IPS-15b (cell line): Measurements from ENCODE around the gene SCGB1A1.

ENCODE experiments used
- H3K27me3 ChIP-seq: one replicate; pipeline ENCODE4 v1.6.1; 2013; ENCODE audit warnings: low read length; ENCODE audit not compliant: control insufficient read depth, insufficient read depth
- H3K36me3 ChIP-seq: one replicate; pipeline ENCODE4 v1.6.1; 2013; ENCODE audit warnings: low read length; ENCODE audit not compliant: control insufficient read depth, insufficient read depth
- H3K4me1 ChIP-seq: one replicate; pipeline ENCODE4 v1.6.1; 2013; ENCODE audit warnings: mild to moderate bottlenecking, low read length; ENCODE audit not compliant: control insufficient read depth, insufficient read depth
- H3K4me3 ChIP-seq: one replicate; pipeline ENCODE4 v1.5.1; 2013; ENCODE audit warnings: low read depth, low read length
- H3K9ac ChIP-seq: one replicate; pipeline ENCODE4 v1.6.1; 2013; ENCODE audit warnings: low read depth, mild to moderate bottlenecking, low read length
- H3K9me3 ChIP-seq: one replicate; pipeline ENCODE4 v1.6.1; 2013; ENCODE audit warnings: mild to moderate bottlenecking, low read length; ENCODE audit not compliant: control insufficient read depth, insufficient read depth

SCGB1A1 gene

DNA sequence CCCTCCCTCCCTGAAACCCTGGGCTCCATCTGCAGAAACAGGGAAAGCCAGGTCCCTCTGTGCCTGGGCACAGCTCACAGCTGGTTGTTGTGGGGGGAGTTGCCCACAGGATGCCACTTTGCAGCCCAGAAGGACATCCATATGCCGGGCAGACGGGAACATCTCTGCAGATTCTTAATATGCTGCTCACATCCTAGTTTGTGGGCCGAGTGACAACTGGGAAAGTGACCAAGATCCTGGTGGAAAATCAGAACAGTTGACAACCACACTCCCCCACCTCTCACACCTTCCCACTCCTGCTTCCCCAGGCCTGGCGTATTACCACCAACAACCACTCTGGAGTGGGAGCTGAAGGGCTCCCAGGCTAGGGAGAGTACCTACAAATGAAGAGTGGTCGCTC is 7.3 kb upstream of the SCGB1A1 start:
- H3K36me3 ChIP-seq: no peaks in the 10 kb centered on the region
- no peaks in the 10 kb centered on the region for H3K4me1 ChIP-seq
- no peaks in the 10 kb centered on the region for H3K9me3 ChIP-seq
- H3K27me3 ChIP-seq: no peaks in the 10 kb centered on the region
- H3K4me3 ChIP-seq: no peak overlapping the region
- H3K9ac ChIP-seq: no peak overlapping the region

GRCh38 chr11:62413060-62413696 is 5.7 kb upstream of the SCGB1A1 start:
- no peak overlapping the region for H3K4me3 ChIP-seq
- no peaks in the 10 kb centered on the region for H3K4me1 ChIP-seq
- no peaks in the 10 kb centered on the region for H3K36me3 ChIP-seq
- H3K27me3 ChIP-seq: no peaks in the 10 kb centered on the region
- no peaks in the 10 kb centered on the region for H3K9me3 ChIP-seq
- no peak overlapping the region for H3K9ac ChIP-seq

GRCh38 chr11:62416596-62416995 is 2.2 kb upstream of the SCGB1A1 start:
- Histone ChIP-seq H3K4me1 (no peaks in the 10 kb centered on the region), H3K9ac (no peak overlapping the region), H3K4me3 (no peak overlapping the region), H3K27me3 (no peaks in the 10 kb centered on the region), H3K9me3 (no peaks in the 10 kb centered on the region), H3K36me3 (no peaks in the 10 kb centered on the region)

- no peaks in the 10 kb centered on the region for H3K9me3 ChIP-seq
- H3K4me3 ChIP-seq: no peak overlapping the region
- H3K27me3 ChIP-seq: peaks cover 2% of the 10 kb centered on the region
- H3K9ac ChIP-seq: no peak overlapping the region
- no peaks in the 10 kb centered on the region for H3K4me1 ChIP-seq
- H3K36me3 ChIP-seq: no peaks in the 10 kb centered on the region
These were observed 697 bp upstream of the SCGB1A1 start for GRCh38 chr11:62418136-62418535.

GRCh38 chr11:62419314-62419929 is 589 bp downstream of the SCGB1A1 start:
- Histone ChIP-seq H3K9me3 (no peaks in the 10 kb centered on the region), H3K36me3 (no peaks in the 10 kb centered on the region), H3K9ac (no peak overlapping the region), H3K4me3 (no peak overlapping the region), H3K4me1 (no peaks in the 10 kb centered on the region), H3K27me3 (peaks cover 4% of the 10 kb centered on the region)

DNA sequence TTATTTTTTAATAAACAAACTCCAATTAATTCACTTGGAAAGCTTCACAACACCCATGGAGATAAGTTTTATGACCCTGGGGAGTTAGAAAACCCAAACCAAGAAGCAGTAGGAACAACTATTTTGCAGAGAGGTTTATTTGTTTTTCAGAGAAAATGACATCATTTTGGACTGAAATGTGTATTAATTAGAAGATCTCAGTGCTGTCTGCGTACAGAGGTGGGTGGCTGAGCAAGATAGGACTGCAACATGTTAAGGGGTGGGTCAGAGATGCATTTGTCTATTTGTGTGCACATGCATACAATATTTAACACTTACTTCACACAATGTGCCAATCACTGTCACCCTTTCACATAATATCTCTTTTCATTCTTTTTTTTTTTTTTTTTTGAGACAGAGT is 1.1 kb downstream of the SCGB1A1 start:
- H3K9me3 ChIP-seq: no peaks in the 10 kb centered on the region
- peaks cover 4% of the 10 kb centered on the region for H3K27me3 ChIP-seq
- H3K4me3 ChIP-seq: no peak overlapping the region
- H3K36me3 ChIP-seq: no peaks in the 10 kb centered on the region
- no peak overlapping the region for H3K9ac ChIP-seq
- H3K4me1 ChIP-seq: no peaks in the 10 kb centered on the region

- Histone ChIP-seq H3K9ac (no peak overlapping the region), H3K27me3 (peaks cover 4% of the 10 kb centered on the region), H3K4me1 (no peaks in the 10 kb centered on the region), H3K9me3 (no peaks in the 10 kb centered on the region), H3K4me3 (no peak overlapping the region), H3K36me3 (no peaks in the 10 kb centered on the region)
These were observed 2.0 kb downstream of the SCGB1A1 start for GRCh38 chr11:62420882-62421281.

DNA sequence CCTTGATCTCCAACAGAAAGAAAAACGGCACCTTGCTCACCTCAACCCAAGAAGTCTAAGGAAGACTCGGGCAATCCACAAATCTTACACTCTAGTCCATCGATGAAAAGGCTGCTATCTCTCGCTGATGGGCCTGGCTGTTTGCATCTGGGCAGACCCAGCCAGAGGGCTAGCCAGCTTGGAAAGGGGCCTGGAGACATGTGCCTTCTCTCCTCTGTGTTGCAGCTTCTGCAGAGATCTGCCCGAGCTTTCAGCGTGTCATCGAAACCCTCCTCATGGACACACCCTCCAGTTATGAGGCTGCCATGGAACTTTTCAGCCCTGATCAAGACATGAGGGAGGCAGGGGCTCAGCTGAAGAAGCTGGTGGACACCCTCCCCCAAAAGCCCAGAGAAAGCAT is 3.2 kb downstream of the SCGB1A1 start:
- peaks cover 4% of the 10 kb centered on the region for H3K27me3 ChIP-seq
- no peaks in the 10 kb centered on the region for H3K9me3 ChIP-seq
- no peaks in the 10 kb centered on the region for H3K36me3 ChIP-seq
- no peak overlapping the region for H3K4me3 ChIP-seq
- peaks cover 5% of the 10 kb centered on the region for H3K4me1 ChIP-seq
- no peak overlapping the region for H3K9ac ChIP-seq

DNA sequence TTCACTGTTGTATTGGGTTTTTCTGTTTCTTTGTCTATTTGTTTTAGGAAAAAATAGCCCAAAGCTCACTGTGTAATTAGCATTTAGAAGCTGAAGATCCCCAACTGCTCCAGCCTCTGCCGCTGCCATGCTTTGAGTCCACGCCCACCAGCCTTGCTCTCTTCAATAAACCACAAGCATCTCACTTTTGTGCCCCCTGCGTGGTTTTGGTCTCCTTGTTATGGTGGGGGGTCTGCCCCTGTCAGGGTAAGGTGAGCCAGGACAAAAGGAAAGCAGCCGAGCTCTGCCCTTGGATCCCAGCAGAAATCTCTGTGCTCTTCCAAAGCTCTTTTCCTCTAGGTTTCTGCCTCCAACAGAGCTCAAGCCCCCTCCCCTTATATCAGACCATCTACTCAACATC is 4.2 kb downstream of the SCGB1A1 start:
- Histone ChIP-seq H3K4me3 (no peak overlapping the region), H3K9me3 (no peaks in the 10 kb centered on the region), H3K4me1 (peaks cover 5% of the 10 kb centered on the region), H3K9ac (no peak overlapping the region), H3K36me3 (no peaks in the 10 kb centered on the region), H3K27me3 (peaks cover 4% of the 10 kb centered on the region)

- Histone ChIP-seq H3K4me3 (no peak overlapping the region), H3K9me3 (no peaks in the 10 kb centered on the region), H3K27me3 (peaks cover 4% of the 10 kb centered on the region), H3K36me3 (no peaks in the 10 kb centered on the region), H3K4me1 (peaks cover 5% of the 10 kb centered on the region), H3K9ac (no peak overlapping the region)
These were observed 8.9 kb downstream of the SCGB1A1 start for GRCh38 chr11:62427630-62428233.

DNA sequence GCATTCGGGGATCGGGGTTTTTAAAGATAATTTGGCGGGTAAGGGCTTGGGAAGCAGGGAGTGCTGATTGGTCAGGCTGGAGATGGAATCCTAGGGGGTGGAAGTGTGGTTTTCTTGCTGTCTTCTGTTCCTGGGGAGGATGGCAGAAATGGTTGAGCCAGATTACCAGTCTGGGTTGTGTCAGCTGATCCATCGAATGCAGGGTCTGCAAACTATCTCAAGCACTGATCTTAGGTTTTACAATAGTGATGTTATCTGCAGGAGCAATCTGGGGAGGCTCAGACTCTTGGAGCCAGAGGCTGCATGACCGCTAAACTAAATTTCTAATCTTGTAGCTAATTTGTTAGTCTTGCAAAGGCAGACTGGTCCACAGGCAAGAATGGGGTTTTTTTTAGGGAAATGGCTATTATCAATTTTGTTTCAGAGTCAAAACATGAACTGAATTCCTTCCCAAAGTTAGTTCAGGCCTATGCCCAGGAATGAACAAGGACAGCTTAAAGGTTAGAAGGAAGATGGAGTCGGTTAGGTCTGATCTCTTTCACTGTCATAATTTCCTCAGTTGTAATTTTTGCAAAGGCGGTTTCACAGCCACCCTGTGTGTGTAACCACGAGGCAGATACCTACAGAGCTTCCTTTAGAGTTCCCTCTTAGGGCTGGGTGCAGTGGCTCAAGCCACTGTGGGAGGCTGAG is 10.2 kb downstream of the SCGB1A1 start:
- Histone ChIP-seq H3K9ac (no peak overlapping the region), H3K36me3 (no peaks in the 10 kb centered on the region), H3K4me3 (no peak overlapping the region), H3K4me1 (peaks cover 5% of the 10 kb centered on the region), H3K9me3 (no peaks in the 10 kb centered on the region), H3K27me3 (no peaks in the 10 kb centered on the region)

DNA sequence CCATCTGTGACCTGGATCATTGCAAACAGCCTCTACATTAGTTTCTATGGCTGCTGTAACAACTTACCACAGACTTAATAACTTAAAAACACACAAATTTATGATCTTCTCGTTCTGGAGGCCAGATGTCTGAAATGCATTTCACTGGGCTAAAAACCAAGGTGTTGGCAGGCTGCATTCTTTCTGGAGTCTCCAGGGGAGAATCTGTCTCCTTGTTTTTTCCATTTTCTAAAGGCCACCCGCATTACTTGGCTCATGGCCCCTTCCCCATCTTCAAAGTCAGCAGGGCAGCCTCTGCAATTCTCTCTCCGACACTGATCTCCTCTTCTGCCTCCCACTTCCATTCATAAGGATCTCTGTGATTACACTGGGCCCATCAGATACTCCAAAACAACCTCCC is 11.6 kb downstream of the SCGB1A1 start:
- no peak overlapping the region for H3K4me3 ChIP-seq
- peaks cover 5% of the 10 kb centered on the region for H3K4me1 ChIP-seq
- no peaks in the 10 kb centered on the region for H3K9me3 ChIP-seq
- H3K27me3 ChIP-seq: no peaks in the 10 kb centered on the region
- H3K9ac ChIP-seq: no peak overlapping the region
- no peaks in the 10 kb centered on the region for H3K36me3 ChIP-seq
